DMS79 treated with DMSO at 0.1 percent for 48 hours (cell line): ENCODE data around the gene BRINP1.

Experiments
- DNase-seq: peaks from one replicate; lab custom pipeline; 2025; lab: John Stamatoyannopoulos, UW

Gene BRINP1

GRCh38 chr9:119121899-119122298 is 247.3 kb downstream of the BRINP1 start:
- no peak for DNase-seq

GRCh38 chr9:119117409-119117808 is 251.8 kb downstream of the BRINP1 start:
- DNase-seq, result no peak
